PC-9 (cell line): Measurements from ENCODE around the gene LIPE. TPM values are rescaled to one million over a fixed set of nuclear protein-coding genes. Genes with fewer than 3 reads are reported as not detected.
A peak's percentile ranks its signal among the peaks of the same experiment; 100 is the strongest.

Experiments
- BruUV-seq: library from RNA; stranded (reverse); fragments of 400-500 nt; replicated peaks from 2 replicates; lab custom pipeline; 2021; lab: Mats Ljungman, UMichigan
- CTCF ChIA-PET: fragments of 300-600 bp; sonication (Branson Sonifier 250); formaldehyde crosslinking; loops from one replicate; lab custom pipeline; 2022; ENCODE audit warnings: antibody characterized with exemption; lab: Charles Lee
- POLR2A ChIA-PET: fragments of 300-600 bp; sonication (Branson Sonifier 250); formaldehyde crosslinking; loops from one replicate; lab custom pipeline; 2022; ENCODE audit warnings: antibody characterized with exemption; ENCODE audit not compliant: unreplicated experiment; lab: Charles Lee
- DNase-seq, 2 experiments: peaks; one replicate each; pipeline versions ENCODE4 v3.0.0 to v3.0.0-alpha.2; 2015 to 2022; ENCODE audit warnings: mixed read lengths in 1 of 2
- H2AFZ ChIP-seq: fragments of 200-600 bp; sonication (generic); 2 replicates; pipeline ENCODE4 v1.8.1; 2017; ENCODE audit warnings: antibody characterized with exemption
- H3F3A ChIP-seq: fragments of 200-600 bp; sonication (generic); 2 replicates; pipeline ENCODE4 v1.8.1; 2017; ENCODE audit warnings: antibody characterized with exemption, mild to moderate bottlenecking, low read depth; ENCODE audit not compliant: insufficient read depth
- H3K27ac ChIP-seq: fragments of 200-600 bp; sonication (generic); 2 replicates; pipeline ENCODE4 v1.6.1; 2016; ENCODE audit warnings: mixed run types
- H3K27me3 ChIP-seq: fragments of 200-600 bp; sonication (generic); 2 replicates; pipeline ENCODE4 v1.6.1; 2016; ENCODE audit warnings: low read depth, mixed run types; ENCODE audit not compliant: insufficient read depth
- H3K36me3 ChIP-seq: fragments of 200-600 bp; sonication (generic); 2 replicates; pipeline ENCODE4 v1.6.1; 2016; ENCODE audit warnings: low read depth, mixed run types
- H3K4me1 ChIP-seq: fragments of 200-600 bp; sonication (generic); replicated peaks from 2 replicates; pipeline ENCODE4 v1.6.1; 2016; ENCODE audit warnings: mixed run types; ENCODE audit not compliant: insufficient read depth
- H3K4me2 ChIP-seq: fragments of 200-600 bp; sonication (generic); 2 replicates; pipeline ENCODE4 v1.6.1; 2017; ENCODE audit warnings: mixed run types
- H3K4me3 ChIP-seq: fragments of 200-600 bp; sonication (generic); 2 replicates; pipeline ENCODE4 v1.6.1; 2016; ENCODE audit warnings: mixed run types
- H3K79me2 ChIP-seq: fragments of 200-600 bp; sonication (generic); 2 replicates; pipeline ENCODE4 v1.6.1; 2017; ENCODE audit warnings: low read depth, mixed run types
- H3K9me2 ChIP-seq: fragments of 200-600 bp; sonication (generic); 2 replicates; pipeline ENCODE4 v1.8.1; 2017; ENCODE audit warnings: mild to moderate bottlenecking; ENCODE audit not compliant: insufficient read depth
- H3K9me3 ChIP-seq: fragments of 200-600 bp; sonication (generic); 2 replicates; pipeline ENCODE4 v1.8.1; 2016; ENCODE audit warnings: low read depth; ENCODE audit not compliant: insufficient read depth
- H4K20me1 ChIP-seq: fragments of 200-600 bp; sonication (generic); 2 replicates; pipeline ENCODE4 v1.8.1; 2017; ENCODE audit not compliant: insufficient read depth
- CTCF ChIP-seq: fragments of 200-600 bp; sonication (generic); conservative IDR thresholded peaks from 2 replicates; pipeline ENCODE4 v1.6.1; 2017; ENCODE audit warnings: mixed run types, antibody characterized with exemption, mild to moderate bottlenecking, moderate library complexity
- EZH2 ChIP-seq: fragments of 200-600 bp; sonication (generic); IDR thresholded peaks from 2 replicates; pipeline ENCODE4 v1.8.0; 2017; ENCODE audit warnings: antibody characterized with exemption, low read depth
- intact Hi-C: fragments of 100-400 bp; cut with micrococcal nuclease; formaldehyde crosslinking; loops from one replicate; pipeline ENCODE4 v1.10.0; 2022; ENCODE audit not compliant: unreplicated experiment
- total RNA-seq: library from RNA; stranded (reverse); gene quantifications from 2 replicates; pipeline ENCODE4 v1.2.3, GENCODE V29; 2021

LIPE gene
- total RNA-seq, 1 experiment from 2014 or later: 12.7 TPM

DNA sequence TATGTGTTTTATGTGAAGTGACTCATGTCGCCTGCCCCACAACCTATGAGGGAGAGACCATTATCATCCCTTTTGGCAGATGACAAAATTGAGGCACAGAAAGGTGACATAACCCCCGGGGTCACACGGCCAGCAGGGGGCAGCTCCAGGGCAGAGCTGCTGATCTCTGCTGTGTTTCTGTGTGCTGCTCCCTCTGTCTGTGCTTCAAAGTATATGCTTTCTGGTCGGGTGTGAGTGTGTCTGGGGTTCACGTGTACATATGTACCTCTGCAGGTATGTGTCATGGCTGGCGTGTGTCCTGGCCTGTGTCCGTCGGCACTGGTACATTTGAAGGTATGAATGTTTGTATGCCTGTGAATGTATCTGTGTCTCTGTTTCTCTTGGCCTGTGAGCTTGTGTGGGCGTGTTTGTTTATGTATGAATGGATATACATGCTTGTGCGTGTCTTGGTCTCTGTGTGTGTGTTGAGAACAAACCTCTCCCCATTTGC, 7.1 kb downstream of the LIPE start:
- H3K27me3 ChIP-seq: no peaks in the 10 kb centered on the region
- no peak overlapping the region for H3K4me2 ChIP-seq
- H3F3A ChIP-seq: peaks cover 26% of the 10 kb centered on the region
- no peaks in the 10 kb centered on the region for H3K9me3 ChIP-seq
- peaks cover 28% of the 10 kb centered on the region for H3K4me1 ChIP-seq
- H4K20me1 ChIP-seq: no peaks in the 10 kb centered on the region
- TF ChIP-seq CTCF (peak; percentile 71), EZH2 (no peak)
- BruUV-seq: no TSS peak
- POLR2A ChIA-PET: interaction anchor here (0.5 kb wide), 1 partner anchor 178 kb away, joined by 3 read pairs; the partner anchor contains the start of gene GSK3A
- CTCF ChIA-PET: interaction anchor here (0.5 kb wide), 1 partner anchor 17 kb away, joined by 3 read pairs; no protein-coding TSS in a partner anchor
- no peaks in the 10 kb centered on the region for H3K36me3 ChIP-seq
- no peaks in the 10 kb centered on the region for H3K9me2 ChIP-seq
- DNase-seq: peak in 1 of 2 experiments; percentile 41
- no peak overlapping the region for H3K27ac ChIP-seq
- H3K4me3 ChIP-seq: no peak overlapping the region
- H3K79me2 ChIP-seq: no peaks in the 10 kb centered on the region
- no peak overlapping the region for H2AFZ ChIP-seq
- intact Hi-C loops: no loop called here

DNA sequence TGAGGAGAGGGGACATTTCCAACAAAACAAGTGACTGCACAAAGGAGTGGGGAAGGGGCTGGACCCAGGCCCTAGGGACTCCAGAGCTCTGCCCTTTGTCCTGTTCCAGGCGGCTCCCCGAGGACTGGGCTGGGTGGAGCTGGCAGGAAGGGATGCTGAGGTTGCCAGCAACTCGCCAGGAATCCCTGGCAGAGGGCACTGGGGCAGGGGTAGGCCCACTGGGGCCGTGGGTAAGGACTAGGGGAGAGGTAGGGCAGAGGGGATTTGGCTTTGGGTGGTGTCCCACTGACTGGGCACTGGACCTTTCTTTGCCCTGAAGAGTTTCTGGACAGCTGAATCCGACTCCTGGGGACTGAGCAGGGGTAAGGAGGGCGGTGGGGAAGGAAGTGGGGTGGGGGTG, 7.9 kb downstream of the LIPE start:
- ChIA-PET POLR2A (no interaction called here), CTCF (no interaction called here)
- Histone ChIP-seq H2AFZ (no peak overlapping the region), H3K79me2 (no peaks in the 10 kb centered on the region), H3K9me2 (no peaks in the 10 kb centered on the region), H3K4me1 (peaks cover 28% of the 10 kb centered on the region), H3K4me3 (no peak overlapping the region), H3K36me3 (no peaks in the 10 kb centered on the region), H3F3A (peaks cover 26% of the 10 kb centered on the region), H3K4me2 (no peak overlapping the region), H3K9me3 (no peaks in the 10 kb centered on the region), H3K27me3 (no peaks in the 10 kb centered on the region), H4K20me1 (no peaks in the 10 kb centered on the region), H3K27ac (no peak overlapping the region)
- TF ChIP-seq EZH2: no peak
- TF ChIP-seq CTCF: no peak
- no peak for DNase-seq
- BruUV-seq: no TSS peak
- intact Hi-C loops: no loop called here

GRCh38 chr19:42412661-42413076, 14.5 kb downstream of the LIPE start:
- H3K27me3 ChIP-seq: no peaks in the 10 kb centered on the region
- no peaks in the 10 kb centered on the region for H3K79me2 ChIP-seq
- H4K20me1 ChIP-seq: no peaks in the 10 kb centered on the region
- H3K4me1 ChIP-seq: peaks cover 33% of the 10 kb centered on the region
- no peak for TF ChIP-seq CTCF
- TF ChIP-seq EZH2: no peak
- H2AFZ ChIP-seq: no peak overlapping the region
- no peaks in the 10 kb centered on the region for H3K9me3 ChIP-seq
- peaks cover 4% of the 10 kb centered on the region; the same call in 1 of the 2 replicates for H3F3A ChIP-seq
- H3K9me2 ChIP-seq: no peaks in the 10 kb centered on the region
- no peak overlapping the region for H3K27ac ChIP-seq
- H3K36me3 ChIP-seq: no peaks in the 10 kb centered on the region
- CTCF ChIA-PET: no interaction called here
- POLR2A ChIA-PET: interaction anchor here (0.6 kb wide), 1 partner anchor 70 kb away, joined by 3 read pairs; no protein-coding TSS in a partner anchor
- no peak for DNase-seq
- intact Hi-C loops: no loop called here
- BruUV-seq: no TSS peak
- H3K4me2 ChIP-seq: 0 out of 2 replicates have a peak overlapping the region, but pooled peaks have one; percentile 26
- H3K4me3 ChIP-seq: no peak overlapping the region
